OCI-LY3 (cell line): ENCODE data around the gene CHN2.

ENCODE experiments used
- H2AFZ ChIP-seq: fragments of 200-600, 300-600 bp; shearing (Covaris generic); 2 replicates; pipeline ENCODE4 v1.6.0; 2014; ENCODE audit warnings: antibody characterized with exemption, low read depth, low read length
- H3K27ac ChIP-seq: fragments of 200-600, 300-600 bp; sonication (generic); 2 replicates; pipeline ENCODE4 v1.5.1; 2014; ENCODE audit warnings: mild to moderate bottlenecking, low read length, moderate library complexity, mixed read lengths
- H3K27me3 ChIP-seq: fragments of 200-600, 300-600 bp; sonication (generic); 2 replicates; pipeline ENCODE4 v1.6.1; 2014; ENCODE audit warnings: low read depth, low read length, mixed read lengths
- H3K36me3 ChIP-seq: fragments of 200-600, 300-600 bp; sonication (generic); replicated peaks from 2 replicates; pipeline ENCODE3; 2014; ENCODE audit warnings: low read depth, low read length, mixed read lengths
- H3K4me1 ChIP-seq: fragments of 300-600, 200-600 bp; sonication (generic); 2 replicates; pipeline ENCODE4 v1.6.1; 2014; ENCODE audit warnings: low read length, mixed read lengths
- H3K4me2 ChIP-seq: fragments of 200-600, 300-600 bp; sonication (generic); 2 replicates; pipeline ENCODE4 v1.6.1; 2014; ENCODE audit warnings: low read length, mixed read lengths
- H3K4me3 ChIP-seq: fragments of 300-600, 200-600 bp; sonication (generic); 2 replicates; pipeline ENCODE4 v1.5.1; 2014; ENCODE audit warnings: antibody characterized with exemption, mild to moderate bottlenecking, low read length, moderate library complexity
- H3K79me2 ChIP-seq: fragments of 300-600, 200-600 bp; shearing (Covaris generic); 2 replicates; pipeline ENCODE4 v1.6.1; 2014; ENCODE audit warnings: mild to moderate bottlenecking, low read length, mixed read lengths
- H3K9ac ChIP-seq: fragments of 300-600, 200-600 bp; shearing (Covaris generic); 2 replicates; pipeline ENCODE4 v1.6.0; 2014; ENCODE audit warnings: mild to moderate bottlenecking, low read length, moderate library complexity
- H3K9me3 ChIP-seq: fragments of 200-600, 300-600 bp; shearing (Covaris generic); 2 replicates; pipeline ENCODE4 v1.6.1; 2014; ENCODE audit warnings: low read length, mixed read lengths; ENCODE audit not compliant: insufficient read depth
- H4K20me1 ChIP-seq: fragments of 200-600, 300-600 bp; sonication (generic); 2 replicates; pipeline ENCODE4 v1.6.1; 2016; ENCODE audit warnings: low read length, mixed read lengths; ENCODE audit not compliant: insufficient read depth
- CTCF ChIP-seq: fragments of 200-600, 300-600 bp; sonication (generic); IDR thresholded peaks from 2 replicates; pipeline ENCODE4 v1.5.1; 2014; ENCODE audit warnings: antibody characterized with exemption, low read length, low read depth
- EZH2phosphoT487 ChIP-seq: fragments of 200-600 bp; shearing (Covaris generic); IDR thresholded peaks from 2 replicates; pipeline ENCODE4 v1.6.1; 2018; ENCODE audit warnings: antibody characterized with exemption, mixed run types, low read depth

The CHN2 gene

DNA sequence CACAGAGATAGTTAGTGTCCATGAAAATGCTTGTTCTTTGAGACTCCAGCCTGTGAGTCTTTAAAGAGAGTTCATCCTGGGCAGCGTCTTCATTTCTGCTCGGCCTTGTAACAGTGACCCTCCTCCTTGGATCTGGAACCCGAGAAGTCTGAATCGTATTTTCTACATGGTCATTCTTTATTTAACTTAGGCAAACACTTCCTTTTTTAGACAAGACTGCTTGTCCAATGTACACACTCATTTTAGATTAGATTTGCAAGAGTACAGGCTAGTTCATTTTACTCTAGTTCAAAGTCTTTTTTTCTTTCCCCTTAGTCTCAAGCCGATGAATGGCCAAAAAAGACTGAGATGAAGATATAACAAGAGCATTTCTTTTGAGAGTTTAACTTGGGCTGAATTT, 133.5 kb downstream of the CHN2 start:
- Histone ChIP-seq H3K4me3 (no peak overlapping the region), H3K9me3 (no peaks in the 10 kb centered on the region), H3K4me1 (peaks cover 12% of the 10 kb centered on the region), H2AFZ (no peak overlapping the region), H4K20me1 (no peaks in the 10 kb centered on the region), H3K36me3 (no peaks in the 10 kb centered on the region), H3K27me3 (peaks cover 22% of the 10 kb centered on the region; the same call in 1 of the 2 replicates), H3K9ac (no peak overlapping the region), H3K79me2 (no peaks in the 10 kb centered on the region), H3K4me2 (no peak overlapping the region), H3K27ac (no peak overlapping the region)
- TF ChIP-seq EZH2phosphoT487 (no peak), CTCF (no peak)

GRCh38 chr7:29328811-29329210, 134.2 kb downstream of the CHN2 start:
- H3K4me2 ChIP-seq = no peak overlapping the region
- H3K36me3 ChIP-seq = no peaks in the 10 kb centered on the region
- H3K4me3 ChIP-seq = no peak overlapping the region
- no peak overlapping the region for H3K9ac ChIP-seq
- no peak overlapping the region for H3K27ac ChIP-seq
- TF ChIP-seq EZH2phosphoT487 = no peak
- no peak for TF ChIP-seq CTCF
- H3K79me2 ChIP-seq = no peaks in the 10 kb centered on the region
- H3K9me3 ChIP-seq = no peaks in the 10 kb centered on the region
- H3K4me1 ChIP-seq = peaks cover 12% of the 10 kb centered on the region
- H3K27me3 ChIP-seq = peaks cover 19% of the 10 kb centered on the region; the same call in 1 of the 2 replicates
- H4K20me1 ChIP-seq = no peaks in the 10 kb centered on the region
- H2AFZ ChIP-seq = no peak overlapping the region

DNA sequence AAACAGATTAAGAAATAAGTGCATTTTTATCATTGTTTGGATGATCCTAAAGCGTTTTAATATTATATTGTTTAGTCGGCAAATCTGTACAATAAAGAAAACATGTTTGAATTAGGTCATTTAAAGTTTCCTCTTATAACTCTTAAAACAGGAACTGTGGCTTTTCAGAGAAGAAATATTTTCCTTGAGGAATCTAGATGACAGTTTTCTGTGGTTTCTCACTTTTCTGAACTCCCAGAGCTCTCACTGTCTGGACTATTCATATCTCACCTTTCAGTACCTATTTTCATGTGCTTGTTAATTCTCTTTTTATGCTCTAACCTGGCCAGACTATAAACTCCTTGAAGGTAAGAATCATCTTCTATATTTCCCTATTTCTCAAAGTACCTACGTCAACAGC, 135.1 kb downstream of the CHN2 start:
- peaks cover 19% of the 10 kb centered on the region; the same call in 1 of the 2 replicates for H3K27me3 ChIP-seq
- TF ChIP-seq CTCF = no peak
- TF ChIP-seq EZH2phosphoT487 = no peak
- no peaks in the 10 kb centered on the region for H3K36me3 ChIP-seq
- H3K4me1 ChIP-seq = peaks cover 12% of the 10 kb centered on the region
- H3K9ac ChIP-seq = no peak overlapping the region
- no peak overlapping the region for H3K4me3 ChIP-seq
- no peak overlapping the region for H3K27ac ChIP-seq
- H3K4me2 ChIP-seq = peak overlapping the region; percentile 18; the same call in 1 of the 2 replicates
- no peak overlapping the region for H2AFZ ChIP-seq
- no peaks in the 10 kb centered on the region for H4K20me1 ChIP-seq
- no peaks in the 10 kb centered on the region for H3K79me2 ChIP-seq
- H3K9me3 ChIP-seq = no peaks in the 10 kb centered on the region

DNA sequence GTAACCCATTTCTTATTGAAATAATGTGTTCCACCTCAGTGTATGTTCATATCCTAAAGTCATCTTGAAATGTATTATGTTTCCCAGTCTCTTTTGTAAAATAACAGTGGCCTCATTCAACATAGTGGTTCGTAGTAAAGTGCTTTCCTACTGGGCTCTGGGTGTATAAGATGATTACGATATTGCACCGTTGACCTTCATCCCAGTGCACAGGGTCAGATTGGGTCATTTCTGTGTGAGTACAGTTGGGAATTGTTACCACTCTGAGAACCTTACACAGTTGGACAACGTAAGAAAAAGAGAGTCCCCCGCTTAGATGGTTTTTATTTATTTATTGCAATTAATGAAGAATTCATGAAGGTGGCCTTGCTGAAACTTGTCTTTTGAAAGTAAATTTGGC, 135.6 kb downstream of the CHN2 start:
- no peak overlapping the region for H3K9ac ChIP-seq
- no peaks in the 10 kb centered on the region for H3K36me3 ChIP-seq
- H3K4me3 ChIP-seq = no peak overlapping the region
- no peak overlapping the region for H3K27ac ChIP-seq
- peaks cover 12% of the 10 kb centered on the region for H3K4me1 ChIP-seq
- H4K20me1 ChIP-seq = no peaks in the 10 kb centered on the region
- H3K9me3 ChIP-seq = no peaks in the 10 kb centered on the region
- no peak overlapping the region for H2AFZ ChIP-seq
- H3K4me2 ChIP-seq = no peak overlapping the region
- no peaks in the 10 kb centered on the region for H3K79me2 ChIP-seq
- TF ChIP-seq CTCF (no peak), EZH2phosphoT487 (no peak)
- H3K27me3 ChIP-seq = peaks cover 19% of the 10 kb centered on the region; the same call in 1 of the 2 replicates
